HepG2 (cell line): Measurements from ENCODE around the gene TYMP. TPM values are rescaled to one million over a fixed set of nuclear protein-coding genes. Genes with fewer than 3 reads are reported as not detected.

Source experiments
- ATAC-seq: fragments of 200-7000 bp; cut with Tn5 transposase; 3 replicates; pipeline ENCODE4 v1.9.1; 2020; ENCODE audit warnings: mild to moderate bottlenecking, moderate library complexity
- BruUV-seq: library from RNA; stranded (reverse); fragments of 400-500 nt; replicated peaks from 2 replicates; lab custom pipeline; 2021; lab: Mats Ljungman, UMichigan
- CTCF ChIA-PET: fragments of 300-600 bp; formaldehyde crosslinking; extraction: SDS; loops from one replicate; lab custom pipeline; 2021; ENCODE audit warnings: low total read pairs, inconsistent platforms, low intra/inter-chr PET ratio; lab: Yijun Ruan, JAX
- POLR2A ChIA-PET: fragments of 350-600 bp; sonication (Branson Sonifier 250); formaldehyde crosslinking; loops from one replicate; lab custom pipeline; 2020; ENCODE audit warnings: antibody characterized with exemption, inconsistent platforms; lab: Yijun Ruan, JAX
- DNase-seq: peaks from one replicate; pipeline ENCODE4 v3.0.0-alpha.2; 2015; ENCODE audit warnings: low spot score
- FAIRE-seq: peaks from 3 replicates; lab custom pipeline; 2011; peaks lifted over from hg19 to GRCh38; lab: Jason Lieb, UNC
- H2AFZ ChIP-seq: one replicate; pipeline ENCODE4 v1.6.1; 2011; ENCODE audit warnings: low read length, inconsistent platforms
- H3K27ac ChIP-seq: fragments of 300-600 bp; 3 replicates; pipeline ENCODE4 v1.8.0; 2011; ENCODE audit warnings: mixed run types, mild to moderate bottlenecking, mixed read lengths, low read length, inconsistent platforms; ENCODE audit not compliant: insufficient read depth; ENCODE audit errors: extremely low read length
- H3K27me3 ChIP-seq, 2 experiments: fragments of 200-600 bp in 1 of 2; 2 replicates in 1 of 2; 3 replicates in 1 of 2; pipeline versions ENCODE4 v1.6.0 to v1.8.0; 2011; ENCODE audit warnings: low read length in 2 of 2, mild to moderate bottlenecking in 2 of 2, moderate library complexity in 2 of 2, inconsistent platforms in 1 of 2; ENCODE audit not compliant: insufficient read depth in 2 of 2, control insufficient read depth in 1 of 2
- H3K36me3 ChIP-seq, 2 experiments: fragments of 200-600 bp in 1 of 2; replicated peaks in 1 of 2; 2 replicates in 1 of 2; 3 replicates in 1 of 2; pipeline versions ENCODE4 v1.5.1 to v1.8.0; 2011; ENCODE audit warnings: low read length in 2 of 2, inconsistent platforms in 1 of 2; ENCODE audit not compliant: insufficient read depth in 2 of 2, control insufficient read depth in 1 of 2
- H3K4me1 ChIP-seq: 2 replicates; pipeline ENCODE4 v1.5.1; 2012; ENCODE audit warnings: low read length, inconsistent platforms; ENCODE audit not compliant: insufficient read depth
- H3K4me2 ChIP-seq: 2 replicates; pipeline ENCODE4 v1.6.0; 2011; ENCODE audit warnings: low read depth, low read length, inconsistent platforms
- H3K4me3 ChIP-seq, 3 experiments: fragments of 200-600 bp in 1 of 3; sonication (generic), shearing (Covaris generic) in 1 of 3; replicated peaks in 1 of 3; 2 replicates each; pipeline ENCODE4 v1.5.1; 2011 to 2016; ENCODE audit warnings: low read length in 3 of 3, inconsistent platforms in 2 of 3, low read depth in 2 of 3, mild to moderate bottlenecking in 2 of 3, control low read depth in 1 of 3, mixed read lengths in 1 of 3; ENCODE audit not compliant: insufficient read depth in 1 of 3
- H3K79me2 ChIP-seq: one replicate; pipeline ENCODE4 v1.6.1; 2011; ENCODE audit warnings: low read length, inconsistent platforms; ENCODE audit not compliant: insufficient read depth
- H3K9ac ChIP-seq: 2 replicates; pipeline ENCODE4 v1.6.0; 2011; ENCODE audit warnings: mild to moderate bottlenecking, low read depth, low read length, inconsistent platforms; ENCODE audit not compliant: insufficient read depth
- H3K9me3 ChIP-seq: 2 replicates; pipeline ENCODE4 v1.5.1; 2012; ENCODE audit warnings: mild to moderate bottlenecking, low read length
- H4K20me1 ChIP-seq: 2 replicates; pipeline ENCODE4 v1.6.0; 2011; ENCODE audit warnings: inconsistent platforms, mild to moderate bottlenecking, low read length, moderate library complexity; ENCODE audit not compliant: insufficient read depth
- ATF4 ChIP-seq, 2 experiments: fragments of 450-650 bp in 1 of 2; sonication (generic) in 1 of 2; formaldehyde crosslinking; IDR thresholded peaks; 2 replicates each; pipeline versions ENCODE4 v1.5.0 to v1.8.0; 2020 to 2022; ENCODE audit warnings: mild to moderate bottlenecking in 1 of 2, missing genetic modification reagents in 1 of 2
- FLYWCH1 ChIP-seq: sonication (generic); formaldehyde crosslinking; IDR thresholded peaks from 2 replicates; pipeline ENCODE4 v1.8.1; 2023; ENCODE audit warnings: mild to moderate bottlenecking, missing genetic modification reagents
- FOXA1 ChIP-seq, 2 experiments: fragments of 450-650 bp in 1 of 2; sonication (generic) in 1 of 2; formaldehyde crosslinking in 1 of 2; IDR thresholded peaks; 2 replicates each; pipeline versions ENCODE4 v1.4.0 to v1.6.1; 2016 to 2020; ENCODE audit warnings: missing genetic modification reagents in 1 of 2
- MTF1 ChIP-seq: sonication (generic); formaldehyde crosslinking; IDR thresholded peaks from 2 replicates; pipeline ENCODE4 v1.5.0; 2020; ENCODE audit warnings: missing genetic modification reagents
- MZF1 ChIP-seq: sonication (generic); formaldehyde crosslinking; IDR thresholded peaks from 2 replicates; pipeline ENCODE4 v1.8.1; 2023; ENCODE audit warnings: mild to moderate bottlenecking, missing genetic modification reagents, borderline replicate concordance
- PATZ1 ChIP-seq: sonication (generic); formaldehyde crosslinking; IDR thresholded peaks from 2 replicates; pipeline ENCODE4 v1.4.0; 2020; ENCODE audit warnings: missing genetic modification reagents
- PHF21A ChIP-seq: sonication (generic); formaldehyde crosslinking; IDR thresholded peaks from 2 replicates; pipeline ENCODE4 v1.5.0; 2020; ENCODE audit warnings: mild to moderate bottlenecking, missing genetic modification reagents
- RARG ChIP-seq: sonication (generic); formaldehyde crosslinking; IDR thresholded peaks from 2 replicates; pipeline ENCODE4 v1.4.0; 2020; ENCODE audit warnings: low read depth, mild to moderate bottlenecking, missing genetic modification reagents
- RELA ChIP-seq: sonication (generic); formaldehyde crosslinking; IDR thresholded peaks from 2 replicates; pipeline ENCODE4 v1.4.0; 2020; ENCODE audit warnings: missing genetic modification reagents
- TCF7 ChIP-seq: sonication (generic); IDR thresholded peaks from 2 replicates; pipeline ENCODE4 v1.6.1; 2016; ENCODE audit warnings: antibody characterized with exemption, low read depth
- ZMYM3 ChIP-seq: sonication (generic); formaldehyde crosslinking; IDR thresholded peaks from 2 replicates; pipeline ENCODE4 v1.5.1; 2020; ENCODE audit warnings: mild to moderate bottlenecking, missing genetic modification reagents
- ZNF160 ChIP-seq: sonication (generic); formaldehyde crosslinking; IDR thresholded peaks from 2 replicates; pipeline ENCODE4 v1.8.0; 2022; ENCODE audit warnings: mild to moderate bottlenecking, inconsistent platforms, missing genetic modification reagents
- ZNF362 ChIP-seq: sonication (generic); formaldehyde crosslinking; IDR thresholded peaks from 2 replicates; pipeline ENCODE4 v1.4.0; 2020; ENCODE audit warnings: missing genetic modification reagents, mild to moderate bottlenecking, borderline replicate concordance
- ZNF660 ChIP-seq: sonication (generic); formaldehyde crosslinking; IDR thresholded peaks from 2 replicates; pipeline ENCODE4 v1.5.1; 2020; ENCODE audit warnings: mild to moderate bottlenecking, low read depth, missing genetic modification reagents, borderline replicate concordance
- WGBS: methylation state at CpG from one replicate; pipeline ENCODE4 v1.1.6; 2017; ENCODE audit warnings: low lambda C conversion rate; 5-methylcytosine and 5-hydroxymethylcytosine counted together
- in situ Hi-C: cut with HindIII; loops from 2 replicates; pipeline ENCODE4 v1.10.0; 2017; ENCODE audit warnings: low pct_unique_long_range_greater_than_20kb; ENCODE audit not compliant: extremely low pct_ligation_motif_present
- intact Hi-C: fragments of 100-400 bp; cut with micrococcal nuclease; formaldehyde crosslinking; loops from one replicate; pipeline ENCODE4 v1.10.0; 2022; ENCODE audit not compliant: unreplicated experiment
- polyA plus RNA-seq, 8 experiments: library from polyadenylated mRNA; depleted of rRNA in 3 of 8; stranded (reverse) in 7 of 8; unstranded in 1 of 8; fragments of >200 nt; fragmentation: Illumina TruSeq in 4 of 8; extraction: Trizol in 4 of 8; gene quantifications; 2 replicates each; pipeline versions ENCODE4 v1.2.1 to v1.2.3, GENCODE V29; 2011 to 2016; ENCODE audit warnings: low read depth in 4 of 8, missing spikeins in 1 of 8, mixed read lengths in 1 of 8; ENCODE audit not compliant: insufficient read depth in 1 of 8
- total RNA-seq, 5 experiments: library from RNA; depleted of rRNA; stranded (reverse); fragments of >200 nt; fragmentation: Illumina TruSeq; extraction: Trizol; gene quantifications; 2 replicates each; pipeline ENCODE4 v1.2.3, GENCODE V29; 2016; ENCODE audit warnings: low read depth in 1 of 5

TYMP gene
- total and polyA plus RNA-seq, 2 of the 13 experiments (the other 11 are each of a cell fraction or from before 2014, with no cell fraction given) = 3.9 to 4.3 TPM

- in situ Hi-C loops = no loop called here
Measured at GRCh38 chr22:50536226-50536625, 6.4 kb upstream of the TYMP start.

GRCh38 chr22:50535113-50535512 is 5.3 kb upstream of the TYMP start:
- ChIA-PET POLR2A (interaction anchor here (1.2 to 5.9 kb wide), 3 partner anchors 10 to 28 kb away, joined by 4 to 34 read pairs (median 13); partner anchors contain the start of genes KLHDC7B, SCO2 and SYCE3), CTCF (no interaction called here)
- no peaks in the 10 kb centered on the region for H3K79me2 ChIP-seq
- no peak overlapping the region for H3K9ac ChIP-seq
- ATAC-seq = no peak
- no peak overlapping the region for H3K27ac ChIP-seq
- in situ Hi-C loops = no loop called here
- H3K4me2 ChIP-seq = no peak overlapping the region
- H4K20me1 ChIP-seq = no peaks in the 10 kb centered on the region
- intact Hi-C loops = no loop called here
- DNase-seq = no peak
- H3K27me3 ChIP-seq = peaks cover 0 to 6% of the 10 kb centered on the region in 2 experiments; a peak in 1 of 5 replicates
- peaks cover 51% of the 10 kb centered on the region for H3K4me1 ChIP-seq
- H2AFZ ChIP-seq = no peak overlapping the region
- BruUV-seq = no TSS peak
- no peak for FAIRE-seq
- no peaks in the 10 kb centered on the region for H3K9me3 ChIP-seq
- H3K36me3 ChIP-seq = no peaks in the 10 kb centered on the region
- no peak overlapping the region for H3K4me3 ChIP-seq
- WGBS = 66% methylated on average over 8 of the region's 8 CpGs
- no peak for TF ChIP-seq FLYWCH1 (CRISPR knock-in tag)
- no peak for TF ChIP-seq PATZ1
- TF ChIP-seq MZF1 (CRISPR knock-in tag) = no peak
- TF ChIP-seq ATF4 (CRISPR knock-in tag; IDR thresholded peaks at IDR 0.05) = no peak
- TF ChIP-seq ZNF660 (CRISPR knock-in tag) = no peak

More at GRCh38 chr22:50536226-50536625, 6.4 kb upstream of the TYMP start:
- ATAC-seq (no peak), DNase-seq (no peak), FAIRE-seq (no peak)
- no peaks in the 10 kb centered on the region for H3K9me3 ChIP-seq
- H3K4me3 ChIP-seq = no peak overlapping the region
- no peak overlapping the region for H3K27ac ChIP-seq
- intact Hi-C loops = no loop called here
- CTCF ChIA-PET = no interaction called here
- no TSS peak for BruUV-seq
- POLR2A ChIA-PET = interaction anchor here (5.9 kb wide), 1 partner anchor 10 kb away, joined by 34 read pairs; the partner anchor contains the start of gene KLHDC7B
- no peak for TF ChIP-seq ZMYM3 (CRISPR knock-in tag)
- TF ChIP-seq RELA (CRISPR knock-in tag) = no peak
- no peak for TF ChIP-seq RARG
- TF ChIP-seq ZNF160 (CRISPR knock-in tag) = no peak
- TF ChIP-seq TCF7 = no peak
- TF ChIP-seq FOXA1 (IDR thresholded peaks at IDR 0.05) = no peak
- TF ChIP-seq FOXA1 (CRISPR knock-in tag; IDR thresholded peaks at IDR 0.05) = no peak
- no peak for TF ChIP-seq PHF21A (CRISPR knock-in tag)
- TF ChIP-seq MTF1 (CRISPR knock-in tag) = no peak
- no peak for TF ChIP-seq ZNF362
- H3K4me1 ChIP-seq = peaks cover 47% of the 10 kb centered on the region
- H3K9ac ChIP-seq = no peak overlapping the region
- peaks cover 0 to 6% of the 10 kb centered on the region in 2 experiments; a peak in 1 of 5 replicates for H3K27me3 ChIP-seq
- no peaks in the 10 kb centered on the region for H3K79me2 ChIP-seq
- no peak overlapping the region for H3K4me2 ChIP-seq
- no peaks in the 10 kb centered on the region for H4K20me1 ChIP-seq
- no peak overlapping the region for H2AFZ ChIP-seq
- no peaks in the 10 kb centered on the region for H3K36me3 ChIP-seq
- WGBS = 80% methylated on average over 3 of the region's 3 CpGs
